GM23248 (cell line): ENCODE results near the gene STIP1.

Source experiments
- EZH2 ChIP-seq: fragments of 200-600 bp; sonication (generic); IDR thresholded peaks from 2 replicates; pipeline ENCODE4 v1.6.1; 2018; ENCODE audit warnings: antibody characterized with exemption, mild to moderate bottlenecking; ENCODE audit not compliant: insufficient read depth, poor library complexity, severe bottlenecking
- EZH2phosphoT487 ChIP-seq: fragments of 200-600 bp; sonication (generic); IDR thresholded peaks from 2 replicates; pipeline ENCODE4 v1.6.1; 2018; ENCODE audit warnings: antibody characterized with exemption, moderate library complexity, mild to moderate bottlenecking, low read depth; ENCODE audit not compliant: insufficient read depth

GRCh38 chr11:64247729-64248531, 62.0 kb downstream of the STIP1 start:
- no peak for TF ChIP-seq EZH2phosphoT487
- TF ChIP-seq EZH2, result no peak
